CD4-positive, alpha-beta T cell treated with Interleukin-15 for 4 hours (primary cell): Measurements from ENCODE around the gene TROAP.
"Not testable (repeated sequence)": the region's sequence is repeated elsewhere in the genome, so short reads cannot be mapped to it uniquely, and the experiment has no call there.

Experiments
- DNase-seq: peaks from one replicate; pipeline ENCODE4 v3.0.0-alpha.2; 2020; ENCODE audit warnings: low spot score

TROAP gene

GRCh38 chr12:49328816-49329215 lies 5.8 kb downstream of the TROAP start:
- no peak for DNase-seq

GRCh38 chr12:49330032-49330619 lies 7.1 kb downstream of the TROAP start:
- DNase-seq, result no peak

- no peak for DNase-seq
Observed at GRCh38 chr12:49330631-49331379, 7.8 kb downstream of the TROAP start.

GRCh38 chr12:49331380-49332222 lies 8.5 kb downstream of the TROAP start:
- no peak for DNase-seq

GRCh38 chr12:49332441-49332861 lies 9.4 kb downstream of the TROAP start:
- no peak for DNase-seq

GRCh38 chr12:49332891-49333371 lies 9.9 kb downstream of the TROAP start:
- no peak for DNase-seq

- DNase-seq, result not testable (repeated sequence)
Observed at GRCh38 chr12:49333778-49334177, 10.7 kb downstream of the TROAP start.

GRCh38 chr12:49334226-49334625 lies 11.2 kb downstream of the TROAP start:
- no peak for DNase-seq

- DNase-seq, result no peak
Observed at GRCh38 chr12:49334681-49335080, 11.6 kb downstream of the TROAP start.

GRCh38 chr12:49335118-49335954 lies 12.3 kb downstream of the TROAP start:
- DNase-seq, result no peak

- no peak for DNase-seq
Observed at GRCh38 chr12:49335955-49336644, 13.0 kb downstream of the TROAP start.

- DNase-seq, result peak; percentile 86
Observed at GRCh38 chr12:49336645-49337584, 13.9 kb downstream of the TROAP start, which contains the start of gene C1QL4. C1QL4 (minus strand) TSS chr12:49337188; CDS start chr12:49336477, 711 bp downstream.

GRCh38 chr12:49338830-49339463 lies 15.9 kb downstream of the TROAP start:
- DNase-seq, result no peak

GRCh38 chr12:49339464-49339861 lies 16.4 kb downstream of the TROAP start:
- no peak for DNase-seq

GRCh38 chr12:49340095-49340870 lies 17.2 kb downstream of the TROAP start:
- DNase-seq, result no peak

GRCh38 chr12:49340971-49341776 lies 18.1 kb downstream of the TROAP start:
- DNase-seq, result no peak

- DNase-seq, result no peak
Observed at GRCh38 chr12:49341777-49342065, 18.7 kb downstream of the TROAP start.
